ENCODE results near the gene CSKMT. TPM values are rescaled to one million over a fixed set of nuclear protein-coding genes. Genes with fewer than 3 reads are reported as not detected.

CSKMT gene
- total RNA-seq, 6 experiments from 2014 or later, result 0.74 to 4.1 (median 2.6) TPM

DNA sequence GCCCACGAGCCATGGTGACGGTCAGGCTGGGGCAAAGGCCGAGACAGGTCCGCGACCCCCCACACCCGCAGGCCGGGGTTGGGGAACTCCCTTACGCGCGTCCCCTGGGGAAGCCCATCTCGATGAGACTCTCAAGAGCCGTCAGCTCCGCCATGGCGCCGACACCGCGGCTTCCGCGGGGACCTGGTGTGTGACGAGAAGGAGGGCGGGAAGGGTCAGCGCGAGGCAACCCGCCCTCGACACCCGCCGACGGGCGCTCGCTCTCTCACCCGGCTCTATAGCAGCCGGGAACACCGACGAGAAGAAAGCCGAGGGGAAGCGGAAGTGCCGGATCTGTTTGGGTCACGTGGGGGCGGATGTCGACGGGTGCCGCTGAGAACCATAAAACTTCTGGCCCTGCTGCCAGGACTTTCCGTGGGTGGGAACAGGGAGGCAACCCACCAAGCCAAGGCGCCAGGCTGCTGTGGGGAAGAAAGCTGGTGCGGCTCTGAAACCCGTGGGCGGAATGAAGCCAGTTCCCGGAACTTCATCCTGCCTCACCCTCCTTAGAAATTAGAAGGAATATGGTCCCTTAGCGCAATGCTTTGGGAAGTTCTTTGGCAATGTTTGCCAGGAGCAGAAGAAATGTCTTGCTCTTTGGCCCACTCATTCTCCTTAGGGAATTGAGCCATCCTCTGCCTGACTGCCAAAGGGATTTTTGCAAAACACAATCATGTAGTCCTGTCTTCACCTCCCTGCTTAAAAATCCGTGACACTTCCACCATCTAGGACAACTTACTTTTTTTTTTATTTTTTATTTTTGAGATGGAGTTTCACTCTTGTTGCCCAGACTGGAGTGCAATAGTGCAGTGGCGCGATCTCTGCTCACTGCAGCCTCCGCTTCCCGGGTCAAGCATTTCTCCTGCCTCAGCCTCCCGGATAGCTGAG, 13.9 kb downstream of the CSKMT start, which contains the start of gene UBXN1:
TSS of gene UBXN1 (minus strand) at position 304 of the 927 bp plus-strand sequence. CDS start at position 154, 150 bp downstream.
- peak; percentile 86 to 92 (median 90) for DNase-seq
- H3K36me3 ChIP-seq, result peaks cover 0 to 18% (median 0%) of the 10 kb centered on the region in 4 donors
- TF ChIP-seq POLR2A (IDR thresholded peaks at IDR 0.05), result peak; percentile 72
- no peak for TF ChIP-seq CTCF (IDR thresholded peaks at IDR 0.05)
- H3K4me1 ChIP-seq, result peaks cover 0 to 19% (median 8%) of the 10 kb centered on the region in 4 donors
- H3K27ac ChIP-seq, result peak within 1 kb of the TSS; percentile 43 to 78 (median 71)
- peak; percentile 81 to 93 (median 90) for ATAC-seq
- H3K9me3 ChIP-seq, result no peaks in the 10 kb centered on the region
- no peaks in the 10 kb centered on the region for H3K27me3 ChIP-seq
- intact Hi-C loops (cut with DNase I), result loop anchor here in 1 of 2 donors (10.0 kb wide), 1 partner anchor 64 kb away; the partner anchor contains the start of genes EML3 and ROM1
- WGBS (ENCODE audit: insufficient coverage, low coverage, low lambda C conversion rate, missing lambda C conversion rate), result 21% methylated on average over 17 of the region's 55 CpGs
- peak within 1 kb of the TSS; percentile 96 to 99 (median 98) for H3K4me3 ChIP-seq

DNA sequence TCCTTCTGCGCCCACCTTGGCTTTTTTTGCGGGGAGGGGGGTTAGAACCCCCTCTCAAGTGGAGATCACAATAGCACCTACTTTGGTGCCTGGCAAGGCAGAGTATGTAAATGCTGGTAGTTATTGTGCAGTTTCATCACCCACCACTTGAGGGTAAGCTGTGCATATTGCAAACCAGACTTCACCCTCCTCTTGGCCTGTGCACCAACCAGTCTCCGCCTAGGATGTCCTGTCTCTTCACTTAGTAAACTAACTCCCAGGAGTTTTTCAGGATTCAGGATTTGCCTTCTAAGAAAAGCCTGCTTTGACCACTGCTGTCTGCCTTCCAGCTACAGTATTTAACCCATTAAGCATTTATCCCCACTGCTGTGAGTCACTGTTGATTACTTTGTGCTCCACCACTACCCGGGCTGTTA, 15.7 kb downstream of the CSKMT start:
- Histone ChIP-seq H3K9me3 (no peaks in the 10 kb centered on the region), H3K36me3 (peaks cover 0 to 10% (median 0%) of the 10 kb centered on the region in 4 donors), H3K27ac (no peak overlapping the region), H3K4me3 (no peak overlapping the region), H3K27me3 (no peaks in the 10 kb centered on the region), H3K4me1 (peaks cover 0 to 19% (median 8%) of the 10 kb centered on the region in 4 donors)
- TF ChIP-seq POLR2A (IDR thresholded peaks at IDR 0.05) (no peak), CTCF (IDR thresholded peaks at IDR 0.05) (peak; percentile 41 to 58 (median 54))
- WGBS (ENCODE audit: insufficient coverage, low coverage, low lambda C conversion rate, missing lambda C conversion rate), result 41% methylated on average over 4 of the region's 4 CpGs
- DNase-seq (peak in 1 of 3 donors; percentile 61), ATAC-seq (peak; percentile 77 to 94 (median 86))
- intact Hi-C loops (cut with DNase I), result no loop called here

GRCh38 chr11:62682518-62682917, 17.4 kb downstream of the CSKMT start:
- Histone ChIP-seq H3K36me3 (peaks cover 0 to 1% (median 0%) of the 10 kb centered on the region in 4 donors), H3K4me1 (peaks cover 0 to 10% (median 5%) of the 10 kb centered on the region in 4 donors), H3K4me3 (no peak overlapping the region), H3K9me3 (no peaks in the 10 kb centered on the region), H3K27me3 (no peaks in the 10 kb centered on the region), H3K27ac (no peak overlapping the region)
- intact Hi-C loops (cut with DNase I), result no loop called here
- no peak for ATAC-seq
- no peak for TF ChIP-seq CTCF (IDR thresholded peaks at IDR 0.05)
- TF ChIP-seq POLR2A (IDR thresholded peaks at IDR 0.05), result no peak
- 56% methylated on average over 7 of the region's 7 CpGs for WGBS (ENCODE audit: insufficient coverage, low coverage, low lambda C conversion rate, missing lambda C conversion rate)
- no peak for DNase-seq

- peak overlapping the region in 1 of 3 donors; percentile 26 for H3K4me3 ChIP-seq
- peaks cover 0 to 6% (median 0%) of the 10 kb centered on the region in 4 donors for H3K4me1 ChIP-seq
- DNase-seq (no peak), ATAC-seq (peak; percentile 20 to 71 (median 33))
- peaks cover 0 to 21% (median 4%) of the 10 kb centered on the region in 4 donors for H3K36me3 ChIP-seq
- intact Hi-C loops (cut with DNase I), result no loop called here
- TF ChIP-seq CTCF (IDR thresholded peaks at IDR 0.05) (no peak), POLR2A (IDR thresholded peaks at IDR 0.05) (no peak)
- 79% methylated on average over 13 of the region's 74 CpGs for WGBS (ENCODE audit: insufficient coverage, low coverage, low lambda C conversion rate, missing lambda C conversion rate)
- no peaks in the 10 kb centered on the region for H3K9me3 ChIP-seq
- H3K27ac ChIP-seq, result no peak overlapping the region
- no peaks in the 10 kb centered on the region for H3K27me3 ChIP-seq
Observed at GRCh38 chr11:62687508-62688396, 22.6 kb downstream of the CSKMT start.

Measured in right lobe of liver (tissue), 6 donors.